PFSK-1 (cell line): ENCODE measurements around the gene WSCD2.

Experiments used
- FOXP2 ChIP-seq: optimal IDR thresholded peaks from 2 replicates; pipeline ENCODE3; 2011; ENCODE audit warnings: borderline replicate concordance, control low read depth, inconsistent platforms; ENCODE audit not compliant: insufficient read depth; ENCODE audit errors: extremely low read length, extremely low read depth
- POLR2AphosphoS5 ChIP-seq: IDR thresholded peaks from 2 replicates; pipeline ENCODE4 v1.6.1; 2012; ENCODE audit warnings: low read depth, mild to moderate bottlenecking, control low read depth, low read length, moderate library complexity
- REST ChIP-seq, 2 experiments: IDR thresholded peaks; 2 replicates each; pipeline versions ENCODE4 v1.6.1 to v1.8.0; 2011 to 2012; ENCODE audit warnings: low read depth in 2 of 2, low read length in 2 of 2, control low read depth in 1 of 2, inconsistent platforms in 1 of 2, mild to moderate bottlenecking in 1 of 2, moderate library complexity in 1 of 2; ENCODE audit not compliant: insufficient read depth in 1 of 2
- SIN3A ChIP-seq: IDR thresholded peaks from 2 replicates; pipeline ENCODE4 v1.6.1; 2012; ENCODE audit warnings: mild to moderate bottlenecking, low read length, moderate library complexity, borderline replicate concordance; ENCODE audit not compliant: insufficient read depth

- TF ChIP-seq FOXP2 = no peak
- no peak for TF ChIP-seq REST (IDR thresholded peaks at IDR 0.05; ENCODE audit: insufficient read depth in 1 of 2, low read depth in 2 of 2, low read length in 2 of 2)
- TF ChIP-seq POLR2AphosphoS5 = no peak
- TF ChIP-seq SIN3A = no peak
These were observed 139.3 kb downstream of the WSCD2 start for GRCh38 chr12:108268397-108268796.
